ENCODE data around the gene NFATC2. TPM values are rescaled to one million over a fixed set of nuclear protein-coding genes. Genes with fewer than 3 reads are reported as not detected.
"Not testable (repeated sequence)": the region's sequence is repeated elsewhere in the genome, so short reads cannot be mapped to it uniquely, and the experiment has no call there.

Gene NFATC2
- total RNA-seq, 1 donor from 2014 or later = 4.8 TPM

DNA sequence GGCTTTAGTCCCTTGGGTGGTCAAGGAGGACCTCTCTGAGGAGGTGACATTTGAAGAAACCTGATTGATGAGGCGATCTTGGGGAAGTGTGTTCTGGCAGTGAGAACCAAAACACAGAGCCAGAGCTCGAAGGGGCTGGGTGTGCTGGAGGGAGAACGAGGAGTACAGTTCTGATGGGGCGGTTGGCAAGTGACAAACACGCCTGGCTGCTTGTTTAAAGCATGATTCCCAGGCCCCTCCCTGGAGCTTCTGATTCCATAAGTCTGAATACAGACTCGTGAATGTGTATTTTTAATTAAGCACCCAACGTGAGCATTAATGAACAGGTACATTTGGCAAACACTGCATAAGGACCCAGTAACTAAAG lies 886 bp upstream of the NFATC2 start:
- H3K27me3 Mint-ChIP-seq = peaks cover 52% of the 10 kb centered on the region

DNA sequence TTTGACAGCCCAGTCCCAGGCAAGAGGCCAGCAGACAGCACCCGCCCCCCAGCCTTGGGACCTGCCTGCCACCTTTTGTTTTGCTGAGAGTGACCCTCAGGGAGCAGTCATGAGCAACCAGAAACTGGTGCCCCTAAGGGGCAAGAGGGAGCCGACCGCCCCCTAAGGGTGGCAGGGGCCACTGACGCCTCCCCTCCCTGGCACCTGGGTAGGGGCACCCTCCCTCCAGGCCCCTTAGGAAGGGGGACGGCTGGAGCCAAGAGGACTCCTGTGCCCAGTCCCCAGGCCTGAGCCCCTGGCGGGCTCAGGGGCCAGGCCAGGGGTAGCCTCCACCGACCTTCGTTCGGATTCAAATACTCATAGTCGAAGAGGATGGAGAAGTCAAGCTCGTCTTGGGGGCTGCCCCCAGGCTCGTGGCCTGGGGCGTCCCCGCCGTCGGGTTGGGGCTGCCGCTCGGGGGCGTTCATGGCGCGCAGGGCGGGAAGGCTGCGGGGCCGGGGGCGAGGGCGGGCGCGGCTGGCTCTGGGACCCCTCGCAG lies 417 bp downstream of the NFATC2 start:
- H3K27me3 Mint-ChIP-seq = peaks cover 40% of the 10 kb centered on the region
- peaks cover 9% of the 10 kb centered on the region for H3K9me3 Mint-ChIP-seq
- H3K4me3 Mint-ChIP-seq = peak overlapping the region; percentile 83
- TF ChIP-seq, protein P1, sequence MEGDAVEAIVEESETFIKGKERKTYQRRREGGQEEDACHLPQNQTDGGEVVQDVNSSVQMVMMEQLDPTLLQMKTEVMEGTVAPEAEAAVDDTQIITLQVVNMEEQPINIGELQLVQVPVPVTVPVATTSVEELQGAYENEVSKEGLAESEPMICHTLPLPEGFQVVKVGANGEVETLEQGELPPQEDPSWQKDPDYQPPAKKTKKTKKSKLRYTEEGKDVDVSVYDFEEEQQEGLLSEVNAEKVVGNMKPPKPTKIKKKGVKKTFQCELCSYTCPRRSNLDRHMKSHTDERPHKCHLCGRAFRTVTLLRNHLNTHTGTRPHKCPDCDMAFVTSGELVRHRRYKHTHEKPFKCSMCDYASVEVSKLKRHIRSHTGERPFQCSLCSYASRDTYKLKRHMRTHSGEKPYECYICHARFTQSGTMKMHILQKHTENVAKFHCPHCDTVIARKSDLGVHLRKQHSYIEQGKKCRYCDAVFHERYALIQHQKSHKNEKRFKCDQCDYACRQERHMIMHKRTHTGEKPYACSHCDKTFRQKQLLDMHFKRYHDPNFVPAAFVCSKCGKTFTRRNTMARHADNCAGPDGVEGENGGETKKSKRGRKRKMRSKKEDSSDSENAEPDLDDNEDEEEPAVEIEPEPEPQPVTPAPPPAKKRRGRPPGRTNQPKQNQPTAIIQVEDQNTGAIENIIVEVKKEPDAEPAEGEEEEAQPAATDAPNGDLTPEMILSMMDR (conservative IDR thresholded peaks at IDR 0.05) = peak; percentile 27
- peaks cover 14% of the 10 kb centered on the region for H3K4me1 Mint-ChIP-seq (ENCODE audit: unreplicated experiment)
- peaks cover 4% of the 10 kb centered on the region for H3K36me3 Mint-ChIP-seq
- no peak for DNase-seq (ENCODE audit: extremely low spot score, unreplicated experiment)
- H3K27ac Mint-ChIP-seq = peak overlapping the region; percentile 87

More for the DNA sequence above, 886 bp upstream of the NFATC2 start:
- no peak for DNase-seq (ENCODE audit: extremely low spot score, unreplicated experiment)
- H3K4me3 Mint-ChIP-seq = peak overlapping the region; percentile 80
- TF ChIP-seq, protein P1 (conservative IDR thresholded peaks at IDR 0.05) = no peak
- peaks cover under 1% of the 10 kb centered on the region for H3K9me3 Mint-ChIP-seq
- no peak overlapping the region for H3K27ac Mint-ChIP-seq
- peaks cover 14% of the 10 kb centered on the region for H3K4me1 Mint-ChIP-seq (ENCODE audit: unreplicated experiment)
- peaks cover under 1% of the 10 kb centered on the region for H3K36me3 Mint-ChIP-seq

DNA sequence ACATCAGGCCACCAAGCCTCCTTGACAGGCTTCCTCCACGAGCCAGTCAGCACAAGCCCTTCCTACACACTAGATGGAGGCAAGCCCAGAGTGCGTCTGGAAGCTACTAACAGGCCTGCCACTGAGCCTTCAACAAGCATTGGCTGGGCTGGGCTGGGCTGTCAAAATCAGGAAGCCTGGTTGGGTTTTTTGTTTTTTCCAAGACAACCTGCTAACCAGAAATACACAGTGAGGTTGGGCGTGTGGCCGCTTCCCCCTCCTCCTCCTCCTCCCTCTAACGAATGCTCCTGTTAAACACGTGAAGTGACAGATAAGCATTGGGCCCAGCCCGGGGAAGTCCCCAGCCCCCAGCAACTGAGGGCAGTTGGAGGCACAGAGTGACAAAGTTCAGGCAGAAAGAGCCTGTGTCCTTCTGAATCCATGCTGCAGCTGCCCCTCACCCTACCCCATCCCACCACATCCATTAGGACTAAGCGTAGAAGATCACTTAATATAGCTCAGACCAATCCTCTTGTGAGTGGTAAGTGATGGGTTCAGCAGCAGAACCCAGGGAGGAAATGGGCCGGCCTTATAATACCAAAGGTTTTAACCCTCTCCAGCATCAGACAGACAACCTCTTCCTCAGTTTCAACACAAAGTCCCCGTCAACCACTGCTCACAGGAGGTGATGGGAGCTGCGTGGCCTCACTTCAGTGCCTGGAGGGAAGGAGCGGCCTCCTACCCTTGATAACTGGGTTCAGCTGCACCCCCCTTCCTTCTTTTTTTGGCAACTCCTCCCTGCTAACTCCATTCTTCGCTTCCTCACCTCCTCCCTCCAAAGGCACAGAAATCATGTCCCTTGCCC lies 1.1 kb downstream of the NFATC2 start:
- Mint-ChIP-seq H3K36me3 (peaks cover 4% of the 10 kb centered on the region), H3K9me3 (peaks cover 9% of the 10 kb centered on the region), H3K27ac (peak overlapping the region; percentile 87), H3K27me3 (peaks cover 33% of the 10 kb centered on the region), H3K4me1 (ENCODE audit: unreplicated experiment) (peaks cover 19% of the 10 kb centered on the region), H3K4me3 (peak overlapping the region; percentile 83)
- no peak for DNase-seq (ENCODE audit: extremely low spot score, unreplicated experiment)
- TF ChIP-seq, protein P1 (conservative IDR thresholded peaks at IDR 0.05) = no peak

DNA sequence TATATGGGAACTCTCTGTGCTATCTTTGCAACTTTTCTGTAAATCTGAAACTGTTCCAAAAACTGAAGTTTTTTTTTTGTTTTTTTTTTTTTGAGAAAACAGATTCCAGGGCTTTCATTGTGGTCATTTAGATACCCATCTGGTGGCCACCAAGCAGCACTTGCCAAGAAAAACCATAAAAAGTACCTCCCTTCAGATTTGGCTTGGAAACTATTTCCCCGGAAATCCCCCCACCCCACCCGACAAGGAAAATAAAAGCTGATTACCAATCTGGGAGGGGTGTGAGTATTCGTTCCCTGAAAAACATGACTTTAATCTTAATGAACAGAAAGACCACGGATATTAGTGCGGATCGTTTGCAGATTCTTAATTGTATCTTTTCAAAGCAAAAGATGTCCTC lies 1.9 kb downstream of the NFATC2 start:
- H3K4me1 Mint-ChIP-seq (ENCODE audit: unreplicated experiment) = peaks cover 27% of the 10 kb centered on the region
- peaks cover 4% of the 10 kb centered on the region for H3K36me3 Mint-ChIP-seq
- peak overlapping the region; percentile 87 for H3K27ac Mint-ChIP-seq
- TF ChIP-seq, protein P1 (conservative IDR thresholded peaks at IDR 0.05) = no peak
- peak overlapping the region; percentile 83 for H3K4me3 Mint-ChIP-seq
- peaks cover 28% of the 10 kb centered on the region for H3K27me3 Mint-ChIP-seq
- DNase-seq (ENCODE audit: extremely low spot score, unreplicated experiment) = no peak
- peaks cover 9% of the 10 kb centered on the region for H3K9me3 Mint-ChIP-seq

DNA sequence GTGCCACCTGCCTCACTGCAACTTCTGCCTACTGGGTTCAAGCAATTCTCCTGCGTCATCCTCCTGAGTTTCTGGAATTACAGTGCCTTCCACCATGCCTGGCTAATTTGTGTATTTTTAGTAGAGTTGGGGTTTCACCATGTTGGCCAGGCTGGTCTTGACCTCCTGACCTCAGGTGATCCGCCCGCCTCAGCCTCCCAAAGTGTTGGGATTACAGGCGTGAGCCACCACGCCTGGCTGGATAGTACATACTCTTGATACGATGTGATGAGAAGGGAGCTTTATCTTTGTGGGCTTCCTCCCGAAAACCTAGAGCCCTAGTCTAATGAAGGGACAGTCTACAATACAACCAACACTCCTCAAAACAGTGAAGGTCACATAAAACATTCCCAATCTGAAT lies 2.4 kb downstream of the NFATC2 start:
- H3K27ac Mint-ChIP-seq; H3K9me3 Mint-ChIP-seq; DNase-seq (ENCODE audit: extremely low spot score, unreplicated experiment); H3K4me3 Mint-ChIP-seq; H3K36me3 Mint-ChIP-seq: not testable (repeated sequence)
- peaks cover 32% of the 10 kb centered on the region for H3K4me1 Mint-ChIP-seq (ENCODE audit: unreplicated experiment)
- H3K27me3 Mint-ChIP-seq = peaks cover 23% of the 10 kb centered on the region
